Stomach (tissue), 9 donors: ENCODE measurements around the gene INPP4B. TPM values are rescaled to one million over a fixed set of nuclear protein-coding genes. Genes with fewer than 3 reads are reported as not detected.

ENCODE experiments used
- DNase-seq, 2 donors: peaks; one replicate each; pipeline versions ENCODE4 v3.0.0 to v3.0.0-alpha.2; 2013 to 2019
- H3K27ac ChIP-seq, 5 donors: fragments of 200-600 bp in 4 of 5; sonication (generic) in 4 of 5; one replicate each; pipeline ENCODE4 v1.5.1; 2013 to 2019; ENCODE audit warnings: mild to moderate bottlenecking in 1 of 5, moderate library complexity in 1 of 5
- H3K27me3 ChIP-seq, 3 donors: fragments of 200-600 bp; sonication (generic); one replicate each; pipeline ENCODE4 v1.5.1; 2017 to 2019; ENCODE audit warnings: mixed run types in 1 of 3
- H3K36me3 ChIP-seq, 4 donors: fragments of 200-600 bp; sonication (generic); 1 replicate in 3 of 4; 2 replicates in 1 of 4; pipeline ENCODE4 v1.5.1; 2016 to 2019
- H3K4me1 ChIP-seq, 4 donors: fragments of 200-600 bp; sonication (generic); one replicate each; pipeline ENCODE4 v1.5.1; 2016 to 2019
- H3K4me3 ChIP-seq, 4 donors: fragments of 200-600 bp; sonication (generic) in 3 of 4; one replicate each; pipeline ENCODE4 v1.5.1; 2016 to 2019; ENCODE audit warnings: mild to moderate bottlenecking in 1 of 4
- H3K9me3 ChIP-seq, 4 donors: fragments of 200-600 bp; sonication (generic); one replicate each; pipeline ENCODE4 v1.5.1; 2016 to 2019
- EP300 ChIP-seq: sonication (generic); formaldehyde crosslinking; IDR thresholded peaks from one replicate; pipeline ENCODE4 v1.6.1; 2017; ENCODE audit warnings: antibody characterized with exemption
- POLR2A ChIP-seq, 4 donors: fragments of 450-650 bp; IDR thresholded peaks; one replicate each; pipeline ENCODE4 v1.6.1; 2016; ENCODE audit warnings: antibody characterized with exemption in 4 of 4, control low read depth in 2 of 4, mild to moderate bottlenecking in 1 of 4, moderate library complexity in 1 of 4
- POLR2AphosphoS5 ChIP-seq, 3 donors: sonication (generic); formaldehyde crosslinking; IDR thresholded peaks; one replicate each; pipeline ENCODE4 v1.6.1; 2016; ENCODE audit warnings: antibody characterized with exemption in 3 of 3
- WGBS, 5 donors: extraction: QIAGEN DNeasy Blood & Tissue Kit in 3 of 5; methylation state at CpG; one replicate each; pipeline versions ENCODE4 v1.1.5 to v1.1.7; 2013 to 2018; 5-methylcytosine and 5-hydroxymethylcytosine counted together
- intact Hi-C: fragments of 100-400 bp; cut with DNase I; formaldehyde crosslinking; loops from one replicate; pipeline ENCODE4 v1.15.1; 2023; ENCODE audit warnings: low total_unique reads
- polyA plus RNA-seq, 3 donors: library from polyadenylated mRNA; stranded (reverse); fragments of 200-250 nt; gene quantifications; one replicate each; pipeline ENCODE4 v1.2.3, GENCODE V29; 2013
- total RNA-seq, 5 donors: library from RNA; depleted of rRNA; stranded (reverse); fragments of >200 nt; gene quantifications; one replicate each; pipeline versions ENCODE4 v1.1.0 to v1.2.3, GENCODE V29; 2014 to 2016
- TF ChIP-seq, protein P1 (sequence below), 7 experiments: fragments of 450-650 bp in 4 of 7; fragments of 200-600 bp in 3 of 7; sonication (generic) in 3 of 7; IDR thresholded peaks; one replicate each; pipeline ENCODE4 v1.5.1; 2016 to 2019; ENCODE audit warnings: antibody characterized with exemption in 7 of 7, control low read depth in 2 of 7, mild to moderate bottlenecking in 1 of 7
- donor health status: healthy with polysubstance abuse.
- donor health status: Bipolar disorder and iron deficiency.
- donor health status: healthy.

Gene INPP4B
- total and polyA plus RNA-seq, 8 donors, result 1.4 to 96.9 (median 11.7) TPM

DNA sequence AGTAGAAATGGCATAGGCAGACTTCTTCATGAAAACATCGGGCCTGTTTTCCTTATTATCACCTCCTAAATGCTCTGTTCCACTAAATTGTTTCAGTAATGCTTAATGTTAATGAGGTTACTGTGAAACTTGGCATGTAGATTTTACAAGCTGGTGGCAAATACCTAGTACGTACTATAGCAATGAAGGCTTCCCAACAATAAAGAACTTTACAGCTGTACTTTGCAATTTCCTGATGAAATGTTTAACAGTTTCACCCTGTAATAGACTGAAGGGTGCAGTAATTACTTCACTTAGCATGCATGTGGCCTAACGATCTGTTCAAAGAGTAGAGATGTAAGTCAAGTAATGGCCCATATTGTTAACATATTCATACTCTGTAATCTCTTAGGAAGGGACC lies 685.0 kb downstream of the INPP4B start:
- Histone ChIP-seq H3K27ac (no peak overlapping the region), H3K4me1 (no peaks in the 10 kb centered on the region), H3K36me3 (peaks cover 0 to 5% (median 2%) of the 10 kb centered on the region in 4 donors), H3K9me3 (no peaks in the 10 kb centered on the region), H3K27me3 (no peaks in the 10 kb centered on the region), H3K4me3 (no peak overlapping the region)
- TF ChIP-seq, protein P1, sequence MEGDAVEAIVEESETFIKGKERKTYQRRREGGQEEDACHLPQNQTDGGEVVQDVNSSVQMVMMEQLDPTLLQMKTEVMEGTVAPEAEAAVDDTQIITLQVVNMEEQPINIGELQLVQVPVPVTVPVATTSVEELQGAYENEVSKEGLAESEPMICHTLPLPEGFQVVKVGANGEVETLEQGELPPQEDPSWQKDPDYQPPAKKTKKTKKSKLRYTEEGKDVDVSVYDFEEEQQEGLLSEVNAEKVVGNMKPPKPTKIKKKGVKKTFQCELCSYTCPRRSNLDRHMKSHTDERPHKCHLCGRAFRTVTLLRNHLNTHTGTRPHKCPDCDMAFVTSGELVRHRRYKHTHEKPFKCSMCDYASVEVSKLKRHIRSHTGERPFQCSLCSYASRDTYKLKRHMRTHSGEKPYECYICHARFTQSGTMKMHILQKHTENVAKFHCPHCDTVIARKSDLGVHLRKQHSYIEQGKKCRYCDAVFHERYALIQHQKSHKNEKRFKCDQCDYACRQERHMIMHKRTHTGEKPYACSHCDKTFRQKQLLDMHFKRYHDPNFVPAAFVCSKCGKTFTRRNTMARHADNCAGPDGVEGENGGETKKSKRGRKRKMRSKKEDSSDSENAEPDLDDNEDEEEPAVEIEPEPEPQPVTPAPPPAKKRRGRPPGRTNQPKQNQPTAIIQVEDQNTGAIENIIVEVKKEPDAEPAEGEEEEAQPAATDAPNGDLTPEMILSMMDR (IDR thresholded peaks at IDR 0.05), result no peak
- TF ChIP-seq EP300 (no peak), POLR2A (IDR thresholded peaks at IDR 0.05) (no peak), POLR2AphosphoS5 (IDR thresholded peaks at IDR 0.05) (no peak)
- DNase-seq, result no peak
- 81 to 94% (median 87%) methylated on average over 3 of the region's 3 CpGs for WGBS, 5 donors
- intact Hi-C loops, result no loop called here

DNA sequence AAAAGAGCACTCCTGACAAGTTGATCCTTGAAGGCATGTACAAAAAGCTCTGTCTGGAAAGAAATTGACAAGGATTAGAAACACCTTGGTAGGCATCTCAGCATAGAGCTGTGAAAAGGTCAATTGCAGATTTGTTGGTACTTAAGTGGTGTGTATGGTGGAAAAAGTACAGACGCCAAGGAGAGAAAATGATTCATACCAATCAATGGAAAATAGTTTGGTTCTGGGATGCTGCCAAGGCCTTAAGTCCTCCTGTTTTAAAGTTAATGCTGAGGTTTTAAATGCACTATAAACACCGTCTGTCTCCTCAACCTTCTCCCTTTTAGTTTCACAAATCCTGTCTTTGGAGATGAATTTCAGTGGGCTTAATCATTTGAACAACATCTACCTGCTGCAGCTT lies 685.6 kb downstream of the INPP4B start:
- peak in 1 of 2 donors; percentile 18 for DNase-seq
- no peak for TF ChIP-seq POLR2A (IDR thresholded peaks at IDR 0.05)
- TF ChIP-seq, protein P1 (IDR thresholded peaks at IDR 0.05), result no peak
- no peak for TF ChIP-seq EP300
- TF ChIP-seq POLR2AphosphoS5 (IDR thresholded peaks at IDR 0.05), result no peak
- peaks cover 0 to 5% (median 2%) of the 10 kb centered on the region in 4 donors for H3K36me3 ChIP-seq
- WGBS, 5 donors, result 57 to 79% (median 70%) methylated on average over 2 of the region's 2 CpGs
- H3K4me1 ChIP-seq, result no peaks in the 10 kb centered on the region
- no peaks in the 10 kb centered on the region for H3K9me3 ChIP-seq
- H3K4me3 ChIP-seq, result no peak overlapping the region
- H3K27ac ChIP-seq, result no peak overlapping the region
- H3K27me3 ChIP-seq, result no peaks in the 10 kb centered on the region
- intact Hi-C loops, result no loop called here

DNA sequence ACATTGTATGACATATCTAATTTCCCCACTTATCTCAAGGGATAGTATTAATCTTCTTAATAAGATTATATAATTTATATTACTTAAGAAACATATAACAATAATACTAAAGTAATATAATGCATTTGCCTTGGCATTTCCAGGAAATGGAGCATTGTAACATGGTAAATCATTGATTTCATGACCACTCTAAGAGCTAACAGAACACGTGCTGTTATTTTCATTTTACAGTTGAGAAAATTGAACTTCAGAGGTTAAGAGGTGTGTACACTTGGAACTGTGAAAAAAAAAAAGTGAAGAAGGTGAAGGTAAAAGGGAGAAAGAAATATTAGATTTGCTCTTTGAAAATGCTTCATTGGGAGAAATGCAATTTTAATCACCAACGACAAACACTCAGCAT lies 687.1 kb downstream of the INPP4B start:
- H3K4me3 ChIP-seq, result no peak overlapping the region
- DNase-seq, result no peak

DNA sequence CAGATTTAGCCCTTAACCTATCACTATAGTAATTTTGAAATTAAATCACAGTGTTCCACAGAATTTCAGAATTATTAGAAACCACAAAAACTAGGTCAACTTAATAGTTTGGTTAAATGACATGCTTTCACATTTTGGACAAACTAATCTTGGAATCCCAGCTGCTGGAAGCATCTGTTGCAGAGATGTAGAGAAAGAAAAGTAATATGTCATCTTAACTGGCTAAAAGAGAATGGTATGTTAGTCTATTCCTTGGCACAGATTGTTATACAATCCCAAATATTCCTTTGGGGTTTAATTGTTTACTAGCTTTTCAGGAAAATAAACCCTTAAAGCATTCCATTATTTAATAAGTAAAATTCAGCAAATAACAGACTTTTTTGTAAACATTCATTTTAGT lies 689.8 kb downstream of the INPP4B start:
- Histone ChIP-seq H3K4me3 (no peak overlapping the region), H3K36me3 (peaks cover 0 to 5% (median 2%) of the 10 kb centered on the region in 4 donors), H3K4me1 (no peaks in the 10 kb centered on the region), H3K27me3 (no peaks in the 10 kb centered on the region), H3K9me3 (no peaks in the 10 kb centered on the region), H3K27ac (no peak overlapping the region)
- no peak for DNase-seq
- intact Hi-C loops, result no loop called here
- TF ChIP-seq, protein P1 (IDR thresholded peaks at IDR 0.05), result no peak
- TF ChIP-seq POLR2AphosphoS5 (IDR thresholded peaks at IDR 0.05) (no peak), POLR2A (IDR thresholded peaks at IDR 0.05) (no peak), EP300 (no peak)

More for the DNA sequence above, 687.1 kb downstream of the INPP4B start:
- Histone ChIP-seq H3K4me1 (no peaks in the 10 kb centered on the region), H3K9me3 (no peaks in the 10 kb centered on the region), H3K27ac (no peak overlapping the region), H3K27me3 (no peaks in the 10 kb centered on the region), H3K36me3 (peaks cover 0 to 5% (median 2%) of the 10 kb centered on the region in 4 donors)
- TF ChIP-seq, protein P1 (IDR thresholded peaks at IDR 0.05), result no peak
- TF ChIP-seq POLR2AphosphoS5 (IDR thresholded peaks at IDR 0.05) (no peak), EP300 (no peak), POLR2A (IDR thresholded peaks at IDR 0.05) (no peak)
- 75 to 89% (median 83%) methylated on average over 2 of the region's 2 CpGs for WGBS, 5 donors
- intact Hi-C loops, result no loop called here
